Thymus (tissue), 11 donors: ENCODE results near the gene MEST. TPM values are rescaled to one million over a fixed set of nuclear protein-coding genes. Genes with fewer than 3 reads are reported as not detected.
A peak's percentile ranks its signal among the peaks of the same experiment; 100 is the strongest.

ENCODE experiments used
- DNase-seq, 9 donors: peaks; one replicate each; pipeline ENCODE4 v3.0.0-alpha.2; 2013; ENCODE audit warnings: low spot score in 9 of 9, low read depth in 6 of 9, missing footprints in 1 of 9
- H3K27ac ChIP-seq, 2 donors: one replicate each; pipeline ENCODE4 v1.5.1; 2013; ENCODE audit warnings: control low read depth in 1 of 2, low read depth in 1 of 2, low read length in 1 of 2, mild to moderate bottlenecking in 1 of 2, moderate library complexity in 1 of 2
- H3K27me3 ChIP-seq, 2 donors: one replicate each; pipeline ENCODE4 v1.5.1; 2013; ENCODE audit warnings: low read length in 1 of 2; ENCODE audit not compliant: control insufficient read depth in 2 of 2, insufficient read depth in 1 of 2
- H3K36me3 ChIP-seq, 2 donors: one replicate each; pipeline ENCODE4 v1.5.1; 2013; ENCODE audit warnings: low read length in 1 of 2, mild to moderate bottlenecking in 1 of 2, moderate library complexity in 1 of 2; ENCODE audit not compliant: control insufficient read depth in 2 of 2, insufficient read depth in 2 of 2
- H3K4me1 ChIP-seq, 2 donors: one replicate each; pipeline ENCODE4 v1.5.1; 2013; ENCODE audit warnings: low read length in 2 of 2; ENCODE audit not compliant: control insufficient read depth in 2 of 2, insufficient read depth in 2 of 2
- H3K4me3 ChIP-seq, 2 donors: one replicate each; pipeline ENCODE4 v1.5.1; 2013; ENCODE audit warnings: low read length in 2 of 2, control low read depth in 1 of 2, mild to moderate bottlenecking in 1 of 2
- H3K9me3 ChIP-seq, 2 donors: one replicate each; pipeline ENCODE4 v1.5.1; 2013; ENCODE audit warnings: low read length in 1 of 2, mild to moderate bottlenecking in 1 of 2; ENCODE audit not compliant: control insufficient read depth in 2 of 2, insufficient read depth in 1 of 2
- WGBS: extraction: QIAGEN DNeasy Blood & Tissue Kit; methylation state at CpG from one replicate; pipeline ENCODE4 v1.1.7; 2013; 5-methylcytosine and 5-hydroxymethylcytosine counted together
- polyA plus RNA-seq: library from polyadenylated mRNA; stranded (reverse); fragments of 200-250 nt; gene quantifications from one replicate; pipeline ENCODE4 v1.2.3, GENCODE V29; 2013
- total RNA-seq: library from RNA; stranded (reverse); fragments of 120-200 nt; gene quantifications from one replicate; pipeline ENCODE4 v1.2.4, GENCODE V29; 2013
- donor health status: healthy.

The MEST gene
- total and polyA plus RNA-seq, 2 donors = 15.8 to 58.8 TPM

- Histone ChIP-seq H3K36me3 (no peaks in the 10 kb centered on the region), H3K27ac (no peak overlapping the region), H3K4me1 (no peaks in the 10 kb centered on the region), H3K27me3 (no peaks in the 10 kb centered on the region), H3K9me3 (peaks cover 0 to 6% of the 10 kb centered on the region in 2 donors), H3K4me3 (no peak overlapping the region)
- 91% methylated on average over 2 of the region's 2 CpGs for WGBS
- no peak for DNase-seq
Measured at GRCh38 chr7:130454959-130455358, 36.9 kb upstream of the MEST start.

DNA sequence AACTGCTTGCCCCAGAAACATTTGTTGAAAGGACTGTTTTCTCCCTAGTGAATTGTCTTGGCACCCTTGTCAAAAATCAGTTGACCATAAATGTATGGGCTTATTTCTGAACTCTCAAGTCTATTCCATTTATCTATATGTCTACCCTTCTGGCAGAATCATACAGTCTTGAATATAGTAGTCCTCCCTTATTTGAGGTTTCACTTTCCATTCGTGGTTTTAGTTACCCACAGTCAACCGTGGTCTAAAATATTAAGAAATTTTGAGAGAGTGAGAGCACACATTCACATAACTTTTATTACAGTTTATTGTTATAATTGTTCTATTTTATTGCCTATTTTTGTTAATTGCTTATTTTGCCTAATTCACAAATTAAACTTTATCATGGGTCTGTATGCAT lies 33.6 kb upstream of the MEST start:
- no peaks in the 10 kb centered on the region for H3K4me1 ChIP-seq
- no peak overlapping the region for H3K27ac ChIP-seq
- no peaks in the 10 kb centered on the region for H3K27me3 ChIP-seq
- 7% methylated on average over 2 of the region's 2 CpGs for WGBS
- H3K4me3 ChIP-seq = no peak overlapping the region
- H3K9me3 ChIP-seq = peaks cover 0 to 6% of the 10 kb centered on the region in 2 donors
- H3K36me3 ChIP-seq = no peaks in the 10 kb centered on the region
- DNase-seq = peak in 1 of 9 donors; percentile 36

GRCh38 chr7:130461272-130461671 lies 30.6 kb upstream of the MEST start:
- Histone ChIP-seq H3K9me3 (peaks cover 0 to 6% of the 10 kb centered on the region in 2 donors), H3K27ac (no peak overlapping the region), H3K4me1 (no peaks in the 10 kb centered on the region), H3K4me3 (no peak overlapping the region), H3K27me3 (no peaks in the 10 kb centered on the region), H3K36me3 (no peaks in the 10 kb centered on the region)
- WGBS = over 99% methylated on average over 2 of the region's 2 CpGs
- DNase-seq = no peak

DNA sequence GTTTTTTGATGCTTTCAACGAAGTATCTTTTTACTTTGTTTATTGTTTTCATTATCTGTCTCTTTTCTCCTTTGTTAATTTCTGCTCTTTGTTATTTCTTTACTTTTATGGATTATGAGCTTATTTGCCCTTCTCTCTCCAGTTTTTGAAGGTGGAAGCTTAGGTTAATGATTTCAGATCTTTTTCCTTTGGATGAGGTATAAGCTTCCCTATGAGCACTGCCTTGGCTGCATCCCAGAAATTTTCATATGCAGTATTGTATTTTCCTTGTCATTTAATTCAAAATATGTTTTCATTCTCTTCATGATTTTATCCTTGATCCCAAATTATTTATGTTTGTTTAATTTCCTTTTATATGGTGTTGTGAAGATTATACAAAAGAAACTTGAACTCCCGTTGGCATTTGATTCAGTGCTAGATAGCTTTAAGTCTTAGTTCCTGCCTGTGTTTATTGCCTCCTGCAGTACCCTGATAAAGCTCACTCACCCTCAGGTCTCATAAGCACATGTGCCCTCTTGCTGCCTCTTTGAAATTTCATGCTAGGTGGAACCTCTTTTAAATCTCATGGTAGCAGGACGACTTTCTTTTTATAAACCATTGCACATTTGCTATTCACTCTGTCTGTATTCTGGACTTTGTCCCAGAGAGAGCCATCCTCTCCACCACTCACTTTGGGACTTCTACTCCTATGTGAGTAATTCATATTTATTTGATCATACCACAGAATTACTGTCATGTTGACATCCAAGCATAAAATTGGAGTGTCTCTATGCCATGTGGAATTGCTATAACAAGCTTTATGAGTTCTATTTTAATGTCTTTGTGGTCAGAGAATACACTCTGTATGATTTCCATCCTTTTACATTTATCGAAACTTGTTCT lies 28.1 kb upstream of the MEST start:
- Histone ChIP-seq H3K9me3 (peaks cover 0 to 6% of the 10 kb centered on the region in 2 donors), H3K27me3 (no peaks in the 10 kb centered on the region), H3K4me3 (no peak overlapping the region), H3K27ac (no peak overlapping the region), H3K36me3 (no peaks in the 10 kb centered on the region), H3K4me1 (no peaks in the 10 kb centered on the region)
- no peak for DNase-seq
- WGBS = 66% methylated on average over 4 of the region's 4 CpGs

DNA sequence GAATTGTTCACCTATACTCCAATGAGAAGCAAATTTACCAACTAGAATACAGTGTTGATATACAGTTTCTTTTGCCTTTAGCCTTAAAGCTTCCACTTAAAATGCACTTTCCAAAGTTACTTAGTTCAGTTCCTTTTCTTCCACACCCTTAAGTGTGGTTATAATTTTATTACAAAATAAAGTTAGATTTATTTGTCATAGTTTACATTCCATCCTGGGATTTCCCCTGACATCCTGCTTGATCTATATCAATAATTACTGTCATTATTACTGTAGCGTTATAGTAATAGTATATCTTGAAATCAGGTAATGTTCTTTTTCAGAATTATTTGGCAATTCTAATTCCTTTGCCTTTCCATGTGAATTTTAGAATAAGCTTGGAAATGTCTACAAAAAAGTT lies 23.3 kb upstream of the MEST start:
- no peaks in the 10 kb centered on the region for H3K27me3 ChIP-seq
- DNase-seq = no peak
- no peak overlapping the region for H3K27ac ChIP-seq
- WGBS = 97% methylated on average over 1 of the region's 1 CpG
- H3K36me3 ChIP-seq = no peaks in the 10 kb centered on the region
- no peak overlapping the region for H3K4me3 ChIP-seq
- H3K4me1 ChIP-seq = no peaks in the 10 kb centered on the region
- H3K9me3 ChIP-seq = no peaks in the 10 kb centered on the region

DNA sequence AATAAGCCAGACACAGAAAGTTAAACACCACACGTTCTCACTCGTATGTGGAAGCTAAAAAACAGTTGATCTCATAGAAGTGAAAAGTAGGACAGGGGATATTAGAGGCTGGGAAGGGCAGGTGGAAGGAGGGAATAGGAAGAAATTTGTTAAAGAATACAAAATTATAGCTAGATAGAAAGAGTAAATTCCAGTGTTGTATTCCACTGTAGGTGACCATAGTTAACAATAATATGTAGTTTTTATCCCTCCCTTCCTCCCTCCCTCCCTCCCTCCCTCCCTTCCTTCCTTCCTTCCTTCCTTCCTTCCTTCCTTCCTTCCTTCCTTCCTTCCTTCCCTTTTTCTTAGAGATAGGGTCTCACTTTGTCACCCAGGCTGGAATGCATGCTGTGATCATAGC lies 19.9 kb upstream of the MEST start:
- H3K27ac ChIP-seq = no peak overlapping the region

GRCh38 chr7:130473289-130473688 lies 18.6 kb upstream of the MEST start:
- no peak overlapping the region for H3K4me3 ChIP-seq
- no peaks in the 10 kb centered on the region for H3K36me3 ChIP-seq
- H3K27me3 ChIP-seq = no peaks in the 10 kb centered on the region
- no peaks in the 10 kb centered on the region for H3K4me1 ChIP-seq
- H3K27ac ChIP-seq = no peak overlapping the region
- H3K9me3 ChIP-seq = no peaks in the 10 kb centered on the region
- no peak for DNase-seq

More for the DNA sequence above, 19.9 kb upstream of the MEST start:
- no peak overlapping the region for H3K4me3 ChIP-seq
- no peaks in the 10 kb centered on the region for H3K4me1 ChIP-seq
- no peaks in the 10 kb centered on the region for H3K36me3 ChIP-seq
- no peaks in the 10 kb centered on the region for H3K9me3 ChIP-seq
- no peaks in the 10 kb centered on the region for H3K27me3 ChIP-seq
- no peak for DNase-seq
- 98% methylated on average over 2 of the region's 2 CpGs for WGBS

GRCh38 chr7:130473876-130474275 lies 18.0 kb upstream of the MEST start:
- WGBS = 92% methylated on average over 4 of the region's 4 CpGs
- H3K4me1 ChIP-seq = no peaks in the 10 kb centered on the region
- no peak overlapping the region for H3K27ac ChIP-seq
- H3K36me3 ChIP-seq = no peaks in the 10 kb centered on the region
- no peaks in the 10 kb centered on the region for H3K9me3 ChIP-seq
- DNase-seq = no peak
- no peak overlapping the region for H3K4me3 ChIP-seq
- no peaks in the 10 kb centered on the region for H3K27me3 ChIP-seq

DNA sequence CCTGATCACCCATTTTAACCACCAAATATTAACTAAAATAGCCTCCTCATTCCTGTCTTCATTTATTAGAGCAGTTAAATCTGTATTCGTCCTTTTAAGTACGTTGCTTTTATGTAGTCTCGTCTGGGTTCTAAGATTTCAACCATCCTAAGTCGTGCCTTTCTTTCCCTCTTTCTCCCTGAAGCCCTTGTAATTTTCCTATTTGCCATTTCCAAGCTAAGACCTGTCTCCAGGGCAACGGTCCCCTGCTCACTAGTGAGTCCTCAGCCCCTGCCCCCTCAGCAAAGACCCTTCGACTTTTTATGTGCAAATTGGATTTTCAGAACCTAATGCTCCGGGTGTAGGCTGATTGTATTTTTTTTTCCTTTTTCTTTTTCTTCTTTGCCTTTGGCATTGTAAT lies 16.1 kb upstream of the MEST start:
- DNase-seq = no peak
- Histone ChIP-seq H3K36me3 (no peaks in the 10 kb centered on the region), H3K9me3 (no peaks in the 10 kb centered on the region), H3K4me1 (no peaks in the 10 kb centered on the region), H3K27me3 (no peaks in the 10 kb centered on the region), H3K4me3 (no peak overlapping the region), H3K27ac (no peak overlapping the region)
- 97% methylated on average over 7 of the region's 7 CpGs for WGBS
